ENCODE data around the gene HECTD4. TPM values are rescaled to one million over a fixed set of nuclear protein-coding genes. Genes with fewer than 3 reads are reported as not detected.

The HECTD4 gene
- total RNA-seq, 4 donors from 2014 or later: 53.7 to 168 (median 62.9) TPM

GRCh38 chr12:112285600-112286401, 96.4 kb downstream of the HECTD4 start:
- Histone ChIP-seq H3K4me3 (no peak overlapping the region), H3K27ac (no peak overlapping the region), H3K9me3 (no peaks in the 10 kb centered on the region), H3K27me3 (no peaks in the 10 kb centered on the region), H3K4me1 (peaks cover 16% of the 10 kb centered on the region), H3K36me3 (peaks cover 10% of the 10 kb centered on the region)
- DNase-seq (ENCODE audit: low spot score in 2 of 2): no peak
- 87% methylated on average over 5 of the region's 5 CpGs for WGBS
- no peak for TF ChIP-seq POLR2A (IDR thresholded peaks at IDR 0.05)
- no peak for TF ChIP-seq POLR2AphosphoS5 (IDR thresholded peaks at IDR 0.05)
- TF ChIP-seq EP300 (IDR thresholded peaks at IDR 0.05): no peak
- TF ChIP-seq CTCF (IDR thresholded peaks at IDR 0.05): no peak

- DNase-seq (ENCODE audit: low spot score in 2 of 2): no peak
- H3K36me3 ChIP-seq: peaks cover 2% of the 10 kb centered on the region
- 34% methylated on average over 2 of the region's 2 CpGs for WGBS
- H3K9me3 ChIP-seq: no peaks in the 10 kb centered on the region
- H3K4me1 ChIP-seq: peaks cover 16% of the 10 kb centered on the region
- no peak overlapping the region for H3K27ac ChIP-seq
- TF ChIP-seq POLR2AphosphoS5 (IDR thresholded peaks at IDR 0.05) (no peak), EP300 (IDR thresholded peaks at IDR 0.05) (no peak), POLR2A (IDR thresholded peaks at IDR 0.05) (no peak), CTCF (IDR thresholded peaks at IDR 0.05) (no peak)
- no peak overlapping the region for H3K4me3 ChIP-seq
- H3K27me3 ChIP-seq: no peaks in the 10 kb centered on the region
Measured at GRCh38 chr12:112283546-112283945, 98.7 kb downstream of the HECTD4 start.

- 54% methylated on average over 8 of the region's 8 CpGs for WGBS
- DNase-seq (ENCODE audit: low spot score in 2 of 2): no peak
- Histone ChIP-seq H3K4me1 (peaks cover 16% of the 10 kb centered on the region), H3K4me3 (no peak overlapping the region), H3K9me3 (no peaks in the 10 kb centered on the region), H3K27me3 (no peaks in the 10 kb centered on the region), H3K27ac (no peak overlapping the region), H3K36me3 (peaks cover 4% of the 10 kb centered on the region)
- TF ChIP-seq CTCF (IDR thresholded peaks at IDR 0.05) (no peak), EP300 (IDR thresholded peaks at IDR 0.05) (no peak), POLR2AphosphoS5 (IDR thresholded peaks at IDR 0.05) (no peak), POLR2A (IDR thresholded peaks at IDR 0.05) (no peak)
Measured at GRCh38 chr12:112282920-112283319, 99.3 kb downstream of the HECTD4 start.

GRCh38 chr12:112275836-112276235, 106.4 kb downstream of the HECTD4 start:
- Histone ChIP-seq H3K27ac (no peak overlapping the region), H3K36me3 (peaks cover 27% of the 10 kb centered on the region), H3K27me3 (no peaks in the 10 kb centered on the region), H3K4me1 (no peaks in the 10 kb centered on the region), H3K9me3 (no peaks in the 10 kb centered on the region), H3K4me3 (no peak overlapping the region)
- TF ChIP-seq POLR2A (IDR thresholded peaks at IDR 0.05) (no peak), CTCF (IDR thresholded peaks at IDR 0.05) (no peak), EP300 (IDR thresholded peaks at IDR 0.05) (no peak), POLR2AphosphoS5 (IDR thresholded peaks at IDR 0.05) (no peak)
- 83% methylated on average over 3 of the region's 3 CpGs for WGBS
- no peak for DNase-seq (ENCODE audit: low spot score in 2 of 2)

- peaks cover 33% of the 10 kb centered on the region for H3K36me3 ChIP-seq
- DNase-seq (ENCODE audit: low spot score in 2 of 2): no peak
- TF ChIP-seq EP300 (IDR thresholded peaks at IDR 0.05): no peak
- TF ChIP-seq CTCF (IDR thresholded peaks at IDR 0.05): no peak
- TF ChIP-seq POLR2A (IDR thresholded peaks at IDR 0.05): no peak
- TF ChIP-seq POLR2AphosphoS5 (IDR thresholded peaks at IDR 0.05): no peak
- no peak overlapping the region for H3K4me3 ChIP-seq
- no peaks in the 10 kb centered on the region for H3K27me3 ChIP-seq
- 99% methylated on average over 2 of the region's 2 CpGs for WGBS
- H3K27ac ChIP-seq: no peak overlapping the region
- no peaks in the 10 kb centered on the region for H3K4me1 ChIP-seq
- H3K9me3 ChIP-seq: no peaks in the 10 kb centered on the region
Measured at GRCh38 chr12:112275207-112275606, 107.0 kb downstream of the HECTD4 start.

Measured in suprapubic skin (tissue), 4 donors.